ENCODE data around the gene CABS1.
A peak's percentile ranks its signal among the peaks of the same experiment; 100 is the strongest.

The CABS1 gene

GRCh38 chr4:70337886-70338420, 3.2 kb downstream of the CABS1 start:
- DNase-seq (ENCODE audit: low read depth), result no peak
- TF ChIP-seq, protein P1, sequence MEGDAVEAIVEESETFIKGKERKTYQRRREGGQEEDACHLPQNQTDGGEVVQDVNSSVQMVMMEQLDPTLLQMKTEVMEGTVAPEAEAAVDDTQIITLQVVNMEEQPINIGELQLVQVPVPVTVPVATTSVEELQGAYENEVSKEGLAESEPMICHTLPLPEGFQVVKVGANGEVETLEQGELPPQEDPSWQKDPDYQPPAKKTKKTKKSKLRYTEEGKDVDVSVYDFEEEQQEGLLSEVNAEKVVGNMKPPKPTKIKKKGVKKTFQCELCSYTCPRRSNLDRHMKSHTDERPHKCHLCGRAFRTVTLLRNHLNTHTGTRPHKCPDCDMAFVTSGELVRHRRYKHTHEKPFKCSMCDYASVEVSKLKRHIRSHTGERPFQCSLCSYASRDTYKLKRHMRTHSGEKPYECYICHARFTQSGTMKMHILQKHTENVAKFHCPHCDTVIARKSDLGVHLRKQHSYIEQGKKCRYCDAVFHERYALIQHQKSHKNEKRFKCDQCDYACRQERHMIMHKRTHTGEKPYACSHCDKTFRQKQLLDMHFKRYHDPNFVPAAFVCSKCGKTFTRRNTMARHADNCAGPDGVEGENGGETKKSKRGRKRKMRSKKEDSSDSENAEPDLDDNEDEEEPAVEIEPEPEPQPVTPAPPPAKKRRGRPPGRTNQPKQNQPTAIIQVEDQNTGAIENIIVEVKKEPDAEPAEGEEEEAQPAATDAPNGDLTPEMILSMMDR (IDR thresholded peaks at IDR 0.05; ENCODE audit: insufficient read depth, low read depth, low read length, missing control alignments), result no peak
- no peak overlapping the region for H3K4me3 ChIP-seq (ENCODE audit: low read depth, low read length)

- TF ChIP-seq, protein P1 (IDR thresholded peaks at IDR 0.05; ENCODE audit: insufficient read depth, low read depth, low read length, missing control alignments), result no peak
- DNase-seq (ENCODE audit: low read depth), result no peak
- no peak overlapping the region for H3K4me3 ChIP-seq (ENCODE audit: low read depth, low read length)
Measured at GRCh38 chr4:70356185-70356584, 21.4 kb downstream of the CABS1 start.

DNA sequence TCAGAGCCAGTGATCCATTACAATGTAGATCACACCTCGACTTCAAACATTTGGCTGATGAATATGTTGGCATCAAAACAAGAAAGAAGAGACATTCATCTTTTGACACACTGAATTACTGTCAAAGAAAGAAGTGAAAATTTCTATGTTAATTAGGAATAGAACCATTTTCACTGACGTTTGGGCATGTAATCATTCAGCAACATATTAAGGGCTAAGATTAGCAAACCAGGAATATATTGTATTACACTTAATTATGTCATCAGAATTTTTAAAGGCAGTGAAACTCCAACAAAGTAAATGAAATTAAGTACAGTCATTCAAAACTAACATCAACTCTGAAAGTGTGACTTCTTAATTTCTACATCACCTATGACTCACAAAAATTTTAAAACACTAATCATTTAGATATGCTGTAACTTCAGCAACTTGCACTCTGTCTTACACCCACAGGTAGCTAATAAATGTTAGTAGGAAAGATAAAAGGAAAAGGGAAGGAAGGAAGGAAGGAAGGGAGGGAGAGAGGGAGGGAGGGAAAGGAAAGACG, 24.4 kb downstream of the CABS1 start:
- no peak overlapping the region for H3K4me3 ChIP-seq (ENCODE audit: low read depth, low read length)
- TF ChIP-seq, protein P1 (IDR thresholded peaks at IDR 0.05; ENCODE audit: insufficient read depth, low read depth, low read length, missing control alignments), result no peak
- DNase-seq (ENCODE audit: low read depth), result no peak

- no peak for DNase-seq (ENCODE audit: low read depth)
- H3K4me3 ChIP-seq (ENCODE audit: low read depth, low read length), result no peak within 1 kb of the TSS
- TF ChIP-seq, protein P1 (IDR thresholded peaks at IDR 0.05; ENCODE audit: insufficient read depth, low read depth, low read length, missing control alignments), result no peak
Measured at GRCh38 chr4:70360460-70360859, 25.7 kb downstream of the CABS1 start, which contains the start of gene SMR3A. Gene SMR3A, plus strand, starts transcription at chr4:70360760. Its CDS starts 1,356 bp downstream, at chr4:70362116.

GRCh38 chr4:70364002-70364401, 29.2 kb downstream of the CABS1 start:
- TF ChIP-seq, protein P1 (IDR thresholded peaks at IDR 0.05; ENCODE audit: insufficient read depth, low read depth, low read length, missing control alignments), result no peak
- H3K4me3 ChIP-seq (ENCODE audit: low read depth, low read length), result no peak overlapping the region
- DNase-seq (ENCODE audit: low read depth), result no peak

DNA sequence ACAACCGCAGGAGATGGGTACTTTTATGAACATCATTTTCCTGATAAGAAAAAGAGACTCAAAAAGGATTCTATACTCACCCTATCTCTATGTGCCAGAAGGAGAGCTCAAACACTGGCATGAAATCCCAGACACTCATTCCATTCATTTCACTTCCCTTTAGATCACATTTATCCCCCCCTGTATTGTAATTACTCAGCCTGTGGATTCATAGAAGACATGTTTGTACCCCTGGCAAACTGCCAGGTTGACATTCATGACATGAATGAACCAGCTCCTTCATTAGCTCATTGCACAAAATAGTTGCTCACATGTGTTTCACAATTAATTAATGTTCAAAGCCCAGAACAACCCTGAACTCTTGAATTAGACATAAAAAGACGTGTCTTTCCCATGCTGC, 30.7 kb downstream of the CABS1 start:
- TF ChIP-seq, protein P1 (IDR thresholded peaks at IDR 0.05; ENCODE audit: insufficient read depth, low read depth, low read length, missing control alignments), result no peak
- no peak overlapping the region for H3K4me3 ChIP-seq (ENCODE audit: low read depth, low read length)
- DNase-seq (ENCODE audit: low read depth), result peak; percentile 14

DNA sequence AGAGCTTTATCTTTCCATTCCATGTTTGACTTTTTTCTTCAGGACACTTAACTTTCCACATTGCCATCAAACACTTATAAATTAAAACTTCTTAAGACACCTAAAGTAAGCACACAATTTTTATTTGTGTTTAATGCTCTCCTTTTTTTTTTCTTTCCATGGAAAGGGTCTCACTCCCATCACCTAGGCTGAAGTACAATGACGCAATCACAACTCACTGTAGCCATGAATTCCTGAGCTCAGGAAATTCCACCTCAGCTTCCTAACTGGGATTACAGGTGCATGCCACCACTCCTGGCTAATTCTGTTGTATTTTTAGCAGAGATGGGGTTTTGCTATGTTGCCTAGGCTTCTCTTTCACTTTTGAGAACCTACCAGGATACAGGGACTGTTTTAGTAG, 33.0 kb downstream of the CABS1 start:
- DNase-seq (ENCODE audit: low read depth), result no peak
- TF ChIP-seq, protein P1 (IDR thresholded peaks at IDR 0.05; ENCODE audit: insufficient read depth, low read depth, low read length, missing control alignments), result no peak
- H3K4me3 ChIP-seq (ENCODE audit: low read depth, low read length), result no peak overlapping the region

All from GM12865 (cell line).